WTC11 (cell line): Measurements from ENCODE around the gene SWAP70. TPM values are rescaled to one million over a fixed set of nuclear protein-coding genes. Genes with fewer than 3 reads are reported as not detected.

Source experiments
- ATAC-seq: fragments of 200-7000 bp; cut with Tn5 transposase; 2 replicates; pipeline ENCODE4 v1.10.0; 2021; ENCODE audit warnings: mild to moderate bottlenecking, moderate library complexity
- CTCF ChIA-PET: fragments of 300-600 bp; sonication (Branson Sonifier 250); formaldehyde crosslinking; loops from one replicate; lab custom pipeline; 2021; ENCODE audit warnings: antibody characterized with exemption; lab: Charles Lee
- POLR2A ChIA-PET: fragments of 350-600 bp; sonication (Branson Sonifier 250); formaldehyde crosslinking; loops from one replicate; lab custom pipeline; 2021; ENCODE audit warnings: antibody characterized with exemption; lab: Charles Lee
- DNase-seq: peaks from one replicate; pipeline ENCODE4 v3.0.0; 2021; ENCODE audit warnings: low spot score
- H3K27ac Mint-ChIP-seq: 2 replicates; pipeline ENCODE4 v1.8.0; 2021; ENCODE audit warnings: mixed read lengths
- H3K27me3 Mint-ChIP-seq: 2 replicates; pipeline ENCODE4 v1.8.0; 2021; ENCODE audit warnings: low read depth, mild to moderate bottlenecking, moderate library complexity, mixed read lengths
- H3K36me3 Mint-ChIP-seq: 2 replicates; pipeline ENCODE4 v1.8.0; 2021; ENCODE audit warnings: mixed read lengths
- H3K4me1 Mint-ChIP-seq: 2 replicates; pipeline ENCODE4 v1.8.0; 2022; ENCODE audit warnings: mixed read lengths
- H3K4me3 Mint-ChIP-seq: 2 replicates; pipeline ENCODE4 v1.8.0; 2021; ENCODE audit warnings: mild to moderate bottlenecking, moderate library complexity, mixed read lengths
- H3K9me3 Mint-ChIP-seq: 2 replicates; pipeline ENCODE4 v1.8.0; 2021; ENCODE audit warnings: mixed read lengths
- FOXP1 ChIP-seq: sonication (generic); formaldehyde crosslinking; IDR thresholded peaks from 2 replicates; pipeline ENCODE4 v1.8.0; 2022; ENCODE audit warnings: missing genetic modification reagents, mild to moderate bottlenecking, moderate library complexity, borderline replicate concordance
- MXD4 ChIP-seq: fragments of 250-450 bp; sonication (Bioruptor Pico); IDR thresholded peaks from 2 replicates; pipeline ENCODE4 v1.8.0; 2021; ENCODE audit warnings: mild to moderate bottlenecking, moderate library complexity, borderline replicate concordance
- PRRX2 ChIP-seq: fragments of 250-450 bp; sonication (Bioruptor Pico); IDR thresholded peaks from 2 replicates; pipeline ENCODE4 v1.8.0; 2021; ENCODE audit warnings: mild to moderate bottlenecking
- TCF7 ChIP-seq: sonication (generic); formaldehyde crosslinking; IDR thresholded peaks from 2 replicates; pipeline ENCODE4 v1.8.0; 2022; ENCODE audit warnings: mild to moderate bottlenecking, low read depth, missing genetic modification reagents, moderate library complexity
- ZNF121 ChIP-seq: sonication (generic); formaldehyde crosslinking; IDR thresholded peaks from 2 replicates; pipeline ENCODE4 v1.8.0; 2023; ENCODE audit warnings: missing genetic modification reagents
- ZNF317 ChIP-seq: sonication (generic); formaldehyde crosslinking; IDR thresholded peaks from 2 replicates; pipeline ENCODE4 v1.8.1; 2023; ENCODE audit warnings: low read depth, mild to moderate bottlenecking, moderate library complexity, missing genetic modification reagents, borderline replicate concordance
- ZNF416 ChIP-seq: fragments of 250-450 bp; sonication (Bioruptor Pico); IDR thresholded peaks from 2 replicates; pipeline ENCODE4 v1.9.0; 2021; ENCODE audit warnings: mild to moderate bottlenecking, inconsistent platforms
- total RNA-seq: library from RNA; stranded (reverse); gene quantifications from 3 replicates; pipeline ENCODE4 v1.2.3, GENCODE V29; 2021
- TF ChIP-seq, protein P1 (sequence below): sonication (generic); formaldehyde crosslinking; IDR thresholded peaks from 2 replicates; pipeline ENCODE4 v1.8.1; 2023; ENCODE audit warnings: mild to moderate bottlenecking, missing genetic modification reagents, moderate library complexity
- TF ChIP-seq, protein P2 (sequence below): sonication (generic); formaldehyde crosslinking; conservative IDR thresholded peaks from 2 replicates; pipeline ENCODE4 v1.8.1; 2023; ENCODE audit warnings: mild to moderate bottlenecking, low read depth, missing genetic modification reagents, moderate library complexity
- TF ChIP-seq, protein P3 (sequence below): sonication (generic); formaldehyde crosslinking; IDR thresholded peaks from 2 replicates; pipeline ENCODE4 v1.8.0; 2022; ENCODE audit warnings: mild to moderate bottlenecking, missing genetic modification reagents
- TF ChIP-seq, protein P4 (sequence below): fragments of 250-450 bp; sonication (Bioruptor Pico); IDR thresholded peaks from 2 replicates; pipeline ENCODE4 v1.8.0; 2021; ENCODE audit warnings: mild to moderate bottlenecking
- TF ChIP-seq, protein P5 (sequence below): fragments of 250-450 bp; sonication (Bioruptor Pico); IDR thresholded peaks from 2 replicates; pipeline ENCODE4 v2.1.2; 2022; ENCODE audit warnings: mild to moderate bottlenecking, moderate library complexity
- TF ChIP-seq, protein P6 (sequence below): sonication (generic); formaldehyde crosslinking; IDR thresholded peaks from 2 replicates; pipeline ENCODE4 v1.8.1; 2023; ENCODE audit warnings: mild to moderate bottlenecking, moderate library complexity, missing genetic modification reagents

SWAP70 gene
- total RNA-seq, 1 experiment from 2014 or later, result 24.1 TPM

DNA sequence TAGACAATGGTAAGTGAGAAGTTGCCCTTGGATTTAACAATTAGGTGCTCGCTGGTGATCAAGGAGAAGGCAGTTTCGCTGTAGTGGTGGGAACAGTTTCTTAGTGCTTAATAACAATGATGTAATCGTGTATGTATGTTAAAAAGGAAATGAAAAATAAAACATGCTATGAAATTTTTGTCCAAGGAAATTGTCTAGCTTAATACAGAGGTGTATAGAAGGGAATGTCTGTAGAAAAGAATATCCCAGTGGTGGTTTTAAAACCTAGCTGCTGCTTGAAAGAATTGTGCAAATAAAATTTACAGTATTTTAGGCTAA is 53.1 kb downstream of the SWAP70 start (continued):
- TF ChIP-seq, protein P1, sequence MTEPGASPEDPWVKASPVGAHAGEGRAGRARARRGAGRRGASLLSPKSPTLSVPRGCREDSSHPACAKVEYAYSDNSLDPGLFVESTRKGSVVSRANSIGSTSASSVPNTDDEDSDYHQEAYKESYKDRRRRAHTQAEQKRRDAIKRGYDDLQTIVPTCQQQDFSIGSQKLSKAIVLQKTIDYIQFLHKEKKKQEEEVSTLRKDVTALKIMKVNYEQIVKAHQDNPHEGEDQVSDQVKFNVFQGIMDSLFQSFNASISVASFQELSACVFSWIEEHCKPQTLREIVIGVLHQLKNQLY, result no peak
- TF ChIP-seq TCF7 (CRISPR knock-in tag) (no peak), ZNF121 (CRISPR knock-in tag) (no peak)
- TF ChIP-seq, protein P2, sequence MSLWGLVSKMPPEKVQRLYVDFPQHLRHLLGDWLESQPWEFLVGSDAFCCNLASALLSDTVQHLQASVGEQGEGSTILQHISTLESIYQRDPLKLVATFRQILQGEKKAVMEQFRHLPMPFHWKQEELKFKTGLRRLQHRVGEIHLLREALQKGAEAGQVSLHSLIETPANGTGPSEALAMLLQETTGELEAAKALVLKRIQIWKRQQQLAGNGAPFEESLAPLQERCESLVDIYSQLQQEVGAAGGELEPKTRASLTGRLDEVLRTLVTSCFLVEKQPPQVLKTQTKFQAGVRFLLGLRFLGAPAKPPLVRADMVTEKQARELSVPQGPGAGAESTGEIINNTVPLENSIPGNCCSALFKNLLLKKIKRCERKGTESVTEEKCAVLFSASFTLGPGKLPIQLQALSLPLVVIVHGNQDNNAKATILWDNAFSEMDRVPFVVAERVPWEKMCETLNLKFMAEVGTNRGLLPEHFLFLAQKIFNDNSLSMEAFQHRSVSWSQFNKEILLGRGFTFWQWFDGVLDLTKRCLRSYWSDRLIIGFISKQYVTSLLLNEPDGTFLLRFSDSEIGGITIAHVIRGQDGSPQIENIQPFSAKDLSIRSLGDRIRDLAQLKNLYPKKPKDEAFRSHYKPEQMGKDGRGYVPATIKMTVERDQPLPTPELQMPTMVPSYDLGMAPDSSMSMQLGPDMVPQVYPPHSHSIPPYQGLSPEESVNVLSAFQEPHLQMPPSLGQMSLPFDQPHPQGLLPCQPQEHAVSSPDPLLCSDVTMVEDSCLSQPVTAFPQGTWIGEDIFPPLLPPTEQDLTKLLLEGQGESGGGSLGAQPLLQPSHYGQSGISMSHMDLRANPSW (CRISPR knock-in tag), result no peak
- TF ChIP-seq, protein P3, sequence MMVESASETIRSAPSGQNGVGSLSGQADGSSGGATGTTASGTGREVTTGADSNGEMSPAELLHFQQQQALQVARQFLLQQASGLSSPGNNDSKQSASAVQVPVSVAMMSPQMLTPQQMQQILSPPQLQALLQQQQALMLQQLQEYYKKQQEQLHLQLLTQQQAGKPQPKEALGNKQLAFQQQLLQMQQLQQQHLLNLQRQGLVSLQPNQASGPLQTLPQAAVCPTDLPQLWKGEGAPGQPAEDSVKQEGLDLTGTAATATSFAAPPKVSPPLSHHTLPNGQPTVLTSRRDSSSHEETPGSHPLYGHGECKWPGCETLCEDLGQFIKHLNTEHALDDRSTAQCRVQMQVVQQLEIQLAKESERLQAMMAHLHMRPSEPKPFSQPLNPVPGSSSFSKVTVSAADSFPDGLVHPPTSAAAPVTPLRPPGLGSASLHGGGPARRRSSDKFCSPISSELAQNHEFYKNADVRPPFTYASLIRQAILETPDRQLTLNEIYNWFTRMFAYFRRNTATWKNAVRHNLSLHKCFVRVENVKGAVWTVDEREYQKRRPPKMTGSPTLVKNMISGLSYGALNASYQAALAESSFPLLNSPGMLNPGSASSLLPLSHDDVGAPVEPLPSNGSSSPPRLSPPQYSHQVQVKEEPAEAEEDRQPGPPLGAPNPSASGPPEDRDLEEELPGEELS (CRISPR knock-in tag), result no peak

DNA sequence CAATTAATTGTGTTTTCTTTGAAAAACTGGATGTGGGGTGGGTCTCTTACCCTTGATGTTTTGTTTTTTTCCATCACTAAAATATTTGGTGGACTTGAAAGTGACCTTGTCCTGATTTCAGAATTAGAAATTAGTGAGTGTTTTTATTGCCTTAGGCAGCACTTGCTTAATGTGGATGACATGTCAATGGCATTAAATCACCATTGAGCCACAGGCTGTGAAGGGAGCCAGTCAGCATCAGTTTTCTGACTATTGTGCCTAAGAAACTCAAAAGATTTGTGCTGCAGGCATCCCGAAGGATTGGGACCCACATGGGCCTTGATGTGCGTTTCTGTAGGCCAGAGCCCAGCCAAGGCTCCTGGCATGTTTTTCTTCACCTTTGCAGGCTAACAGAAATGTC is 53.8 kb downstream of the SWAP70 start:
- ATAC-seq (no peak), DNase-seq (no peak)
- H3K27me3 Mint-ChIP-seq, result no peaks in the 10 kb centered on the region
- no peak overlapping the region; the same call in 1 of the 2 replicates for H3K27ac Mint-ChIP-seq
- H3K36me3 Mint-ChIP-seq, result peaks cover 35% of the 10 kb centered on the region
- ChIA-PET CTCF (interaction anchor here (1.2 to 3.1 kb wide), 2 partner anchors 31 to 183 kb away, joined by 3 to 11 read pairs; no protein-coding TSS in a partner anchor), POLR2A (no interaction called here)
- TF ChIP-seq, protein P3 (CRISPR knock-in tag), result no peak
- TF ChIP-seq, protein P4, sequence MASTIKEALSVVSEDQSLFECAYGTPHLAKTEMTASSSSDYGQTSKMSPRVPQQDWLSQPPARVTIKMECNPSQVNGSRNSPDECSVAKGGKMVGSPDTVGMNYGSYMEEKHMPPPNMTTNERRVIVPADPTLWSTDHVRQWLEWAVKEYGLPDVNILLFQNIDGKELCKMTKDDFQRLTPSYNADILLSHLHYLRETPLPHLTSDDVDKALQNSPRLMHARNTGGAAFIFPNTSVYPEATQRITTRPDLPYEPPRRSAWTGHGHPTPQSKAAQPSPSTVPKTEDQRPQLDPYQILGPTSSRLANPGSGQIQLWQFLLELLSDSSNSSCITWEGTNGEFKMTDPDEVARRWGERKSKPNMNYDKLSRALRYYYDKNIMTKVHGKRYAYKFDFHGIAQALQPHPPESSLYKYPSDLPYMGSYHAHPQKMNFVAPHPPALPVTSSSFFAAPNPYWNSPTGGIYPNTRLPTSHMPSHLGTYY, result no peak
- H3K9me3 Mint-ChIP-seq, result peaks cover 4% of the 10 kb centered on the region
- peaks cover 7% of the 10 kb centered on the region for H3K4me1 Mint-ChIP-seq
- H3K4me3 Mint-ChIP-seq, result no peak overlapping the region

DNA sequence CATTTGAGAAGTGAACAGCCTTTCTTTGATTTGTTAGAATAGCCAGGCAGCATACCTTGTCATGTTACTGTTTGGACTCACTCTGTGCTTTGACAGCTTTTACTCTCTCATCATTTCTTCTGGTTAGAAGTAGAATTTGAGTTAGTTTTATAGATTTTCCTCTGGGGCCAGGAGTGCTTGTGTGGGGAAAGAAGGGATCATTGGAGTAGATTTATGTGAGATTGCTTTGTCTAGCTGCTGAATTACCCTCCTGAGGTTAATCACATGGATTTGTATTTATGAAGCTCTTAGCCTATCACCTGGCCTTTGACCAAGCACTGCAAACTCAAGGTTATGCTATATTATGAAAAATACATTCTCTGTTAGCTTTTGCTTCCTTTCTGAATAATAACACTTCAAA is 54.3 kb downstream of the SWAP70 start:
- DNase-seq, result no peak
- Mint-ChIP-seq H3K4me1 (peaks cover 12% of the 10 kb centered on the region), H3K9me3 (peaks cover 4% of the 10 kb centered on the region), H3K4me3 (no peak overlapping the region), H3K36me3 (peaks cover 33% of the 10 kb centered on the region), H3K27ac (no peak overlapping the region; the same call in 1 of the 2 replicates), H3K27me3 (no peaks in the 10 kb centered on the region)
- ATAC-seq, result no peak
- POLR2A ChIA-PET, result no interaction called here
- no peak for TF ChIP-seq ZNF416 (CRISPR knock-in tag)
- no peak for TF ChIP-seq FOXP1
- CTCF ChIA-PET, result interaction anchor here (3.1 kb wide), 1 partner anchor 183 kb away, joined by 11 read pairs; no protein-coding TSS in a partner anchor

DNA sequence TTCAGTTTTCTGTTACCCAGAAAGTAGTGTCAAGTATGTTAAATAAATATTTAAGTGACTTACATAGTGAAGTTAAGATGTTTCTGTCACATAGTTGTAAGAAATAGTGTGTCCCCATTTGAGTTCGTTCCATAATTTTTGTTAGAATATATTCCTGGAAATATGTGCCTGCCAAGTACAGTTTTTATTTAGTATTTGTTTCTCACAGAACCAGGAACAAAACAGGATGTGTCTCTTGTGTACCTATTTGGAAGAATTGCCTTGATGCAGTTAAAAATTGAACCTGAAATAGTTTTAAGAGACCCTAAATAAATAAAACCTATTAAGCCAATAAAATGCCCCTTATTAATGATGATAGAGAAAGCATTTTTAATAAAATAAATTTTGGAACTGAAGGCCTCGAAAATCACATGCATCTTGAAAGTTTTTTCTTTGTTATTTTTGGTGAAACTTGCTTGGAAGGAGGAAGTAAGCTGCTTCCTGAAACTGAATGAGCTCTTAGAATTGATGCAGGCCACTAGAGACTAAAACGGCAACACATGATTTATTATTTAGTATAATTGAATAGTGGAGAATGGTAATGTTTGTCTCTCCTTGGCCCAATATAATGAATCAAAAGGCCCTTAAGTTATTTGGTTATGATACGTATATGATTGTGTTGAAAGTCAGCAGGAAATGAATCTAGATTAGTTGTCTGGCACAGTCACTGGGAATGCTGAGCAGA is 55.9 kb downstream of the SWAP70 start:
- POLR2A ChIA-PET, result interaction anchor here (1.0 kb wide), 1 partner anchor 15 kb away, joined by 4 read pairs; no protein-coding TSS in a partner anchor
- Mint-ChIP-seq H3K4me1 (peaks cover 15% of the 10 kb centered on the region), H3K4me3 (no peak overlapping the region), H3K27ac (no peak overlapping the region), H3K36me3 (peaks cover 20% of the 10 kb centered on the region), H3K27me3 (no peaks in the 10 kb centered on the region), H3K9me3 (no peaks in the 10 kb centered on the region)
- CTCF ChIA-PET, result interaction anchor here (0.6 to 3.1 kb wide), 4 partner anchors 107 to 262 kb away, joined by 3 to 11 read pairs (median 4); no protein-coding TSS in a partner anchor
- DNase-seq (no peak), ATAC-seq (no peak)
- TF ChIP-seq, protein P5, sequence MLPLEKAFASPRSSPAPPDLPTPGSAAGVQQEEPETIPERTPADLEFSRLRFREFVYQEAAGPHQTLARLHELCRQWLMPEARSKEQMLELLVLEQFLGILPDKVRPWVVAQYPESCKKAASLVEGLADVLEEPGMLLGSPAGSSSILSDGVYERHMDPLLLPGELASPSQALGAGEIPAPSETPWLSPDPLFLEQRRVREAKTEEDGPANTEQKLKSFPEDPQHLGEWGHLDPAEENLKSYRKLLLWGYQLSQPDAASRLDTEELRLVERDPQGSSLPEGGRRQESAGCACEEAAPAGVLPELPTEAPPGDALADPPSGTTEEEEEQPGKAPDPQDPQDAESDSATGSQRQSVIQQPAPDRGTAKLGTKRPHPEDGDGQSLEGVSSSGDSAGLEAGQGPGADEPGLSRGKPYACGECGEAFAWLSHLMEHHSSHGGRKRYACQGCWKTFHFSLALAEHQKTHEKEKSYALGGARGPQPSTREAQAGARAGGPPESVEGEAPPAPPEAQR, result no peak
- TF ChIP-seq MXD4 (no peak), PRRX2 (CRISPR knock-in tag) (no peak), ZNF317 (CRISPR knock-in tag) (no peak)
- TF ChIP-seq, protein P6, sequence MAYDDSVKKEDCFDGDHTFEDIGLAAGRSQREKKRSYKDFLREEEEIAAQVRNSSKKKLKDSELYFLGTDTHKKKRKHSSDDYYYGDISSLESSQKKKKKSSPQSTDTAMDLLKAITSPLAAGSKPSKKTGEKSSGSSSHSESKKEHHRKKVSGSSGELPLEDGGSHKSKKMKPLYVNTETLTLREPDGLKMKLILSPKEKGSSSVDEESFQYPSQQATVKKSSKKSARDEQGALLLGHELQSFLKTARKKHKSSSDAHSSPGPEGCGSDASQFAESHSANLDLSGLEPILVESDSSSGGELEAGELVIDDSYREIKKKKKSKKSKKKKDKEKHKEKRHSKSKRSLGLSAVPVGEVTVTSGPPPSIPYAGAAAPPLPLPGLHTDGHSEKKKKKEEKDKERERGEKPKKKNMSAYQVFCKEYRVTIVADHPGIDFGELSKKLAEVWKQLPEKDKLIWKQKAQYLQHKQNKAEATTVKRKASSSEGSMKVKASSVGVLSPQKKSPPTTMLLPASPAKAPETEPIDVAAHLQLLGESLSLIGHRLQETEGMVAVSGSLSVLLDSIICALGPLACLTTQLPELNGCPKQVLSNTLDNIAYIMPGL (CRISPR knock-in tag), result no peak
- TF ChIP-seq, protein P4, result no peak
